K562 (cell line): ENCODE measurements around the gene ACAP3. TPM values are rescaled to one million over a fixed set of nuclear protein-coding genes. Genes with fewer than 3 reads are reported as not detected.

ENCODE experiments used
- ATAC-seq: fragments of 200-7000 bp; cut with Tn5 transposase; 3 replicates; pipeline ENCODE4 v1.9.1; 2020; ENCODE audit warnings: moderate library complexity
- BruUV-seq: library from RNA; stranded (reverse); fragments of 400-500 nt; replicated peaks from 2 replicates; lab custom pipeline; 2021; lab: Mats Ljungman, UMichigan
- CTCF ChIA-PET: fragments of 300-600 bp; formaldehyde crosslinking; extraction: SDS; loops from one replicate; lab custom pipeline; 2021; ENCODE audit warnings: low intra/inter-chr PET ratio; lab: Yijun Ruan, JAX
- POLR2A ChIA-PET: fragments of 300-600, 350-650 bp; sonication (Branson Sonifier 250); formaldehyde crosslinking; extraction: SDS; loops from one replicate; lab custom pipeline; 2021; ENCODE audit warnings: antibody characterized with exemption, inconsistent platforms; lab: Yijun Ruan, JAX
- DNase-seq, 4 experiments: peaks; one replicate each; pipeline versions ENCODE4 v3.0.0 to v3.0.0-alpha.2; 2011 to 2018; ENCODE audit warnings: low spot score in 3 of 4, mixed read lengths in 3 of 4; ENCODE audit errors: extremely low read depth in 1 of 4
- FAIRE-seq: peaks from 2 replicates; lab custom pipeline; 2011; peaks lifted over from hg19 to GRCh38; lab: Jason Lieb, UNC
- H2AFZ ChIP-seq: 2 replicates; pipeline ENCODE4 v1.6.0; 2011; ENCODE audit warnings: low read depth, low read length, control low read depth, inconsistent platforms
- H3K27ac ChIP-seq: fragments of 200-600 bp; 3 replicates; pipeline ENCODE4 v1.8.0; 2011; ENCODE audit warnings: low read depth, mild to moderate bottlenecking, control low read depth, inconsistent platforms, low read length, moderate library complexity, mixed read lengths; ENCODE audit errors: extremely low read depth
- H3K27me3 ChIP-seq, 2 experiments: fragments of 300-600 bp in 1 of 2; 2 replicates in 1 of 2; 3 replicates in 1 of 2; pipeline versions ENCODE4 v1.6.0 to v1.8.0; 2011; ENCODE audit warnings: inconsistent platforms in 2 of 2, low read length in 2 of 2, mild to moderate bottlenecking in 1 of 2, mixed read lengths in 1 of 2, moderate library complexity in 1 of 2; ENCODE audit not compliant: control insufficient read depth in 2 of 2, insufficient read depth in 2 of 2
- H3K36me3 ChIP-seq: fragments of 300-600 bp; 3 replicates; pipeline ENCODE4 v1.8.0; 2011; ENCODE audit warnings: mild to moderate bottlenecking, low read length, inconsistent platforms; ENCODE audit not compliant: control insufficient read depth, insufficient read depth
- H3K4me1 ChIP-seq, 2 experiments: fragments of 200-600 bp in 1 of 2; replicated peaks in 1 of 2; 2 replicates in 1 of 2; 3 replicates in 1 of 2; pipeline versions ENCODE4 v1.5.1 to v1.8.0; 2011; ENCODE audit warnings: inconsistent platforms in 2 of 2, low read length in 2 of 2, mild to moderate bottlenecking in 1 of 2, mixed read lengths in 1 of 2, moderate library complexity in 1 of 2; ENCODE audit not compliant: control insufficient read depth in 2 of 2, insufficient read depth in 2 of 2
- H3K4me2 ChIP-seq: 2 replicates; pipeline ENCODE4 v1.6.1; 2011; ENCODE audit warnings: low read length, control low read depth, inconsistent platforms, mixed read lengths; ENCODE audit not compliant: insufficient read depth
- H3K4me3 ChIP-seq: fragments of 200-600 bp; sonication (generic), shearing (Covaris generic); 2 replicates; pipeline ENCODE4 v1.5.1; 2016; ENCODE audit warnings: control low read depth, inconsistent platforms
- H3K79me2 ChIP-seq: fragments of 200-600 bp; 3 replicates; pipeline ENCODE4 v1.8.0; 2011; ENCODE audit warnings: low read length, inconsistent platforms; ENCODE audit not compliant: control insufficient read depth, insufficient read depth
- H3K9ac ChIP-seq, 2 experiments: 2 replicates each; pipeline versions ENCODE4 v1.6.0 to v1.6.1; 2011; ENCODE audit warnings: low read depth in 2 of 2, low read length in 2 of 2, control low read depth in 1 of 2, inconsistent platforms in 1 of 2, mild to moderate bottlenecking in 1 of 2, mixed read lengths in 1 of 2; ENCODE audit not compliant: insufficient read depth in 1 of 2
- H3K9me1 ChIP-seq: one replicate; pipeline ENCODE4 v1.6.0; 2011; ENCODE audit warnings: inconsistent platforms, mild to moderate bottlenecking, low read length, moderate library complexity; ENCODE audit not compliant: control insufficient read depth, insufficient read depth
- H3K9me3 ChIP-seq: replicated peaks from 2 replicates; pipeline ENCODE4 v1.5.1; 2011; ENCODE audit warnings: low read depth, low read length, inconsistent platforms; ENCODE audit not compliant: control insufficient read depth, insufficient read depth
- H4K20me1 ChIP-seq: replicated peaks from 2 replicates; pipeline ENCODE4 v1.6.1; 2011; ENCODE audit warnings: low read length, inconsistent platforms, mixed read lengths; ENCODE audit not compliant: control insufficient read depth, insufficient read depth
- BACH1 ChIP-seq: fragments of 200-800 bp; sonication (Bioruptor generic); IDR thresholded peaks from 2 replicates; pipeline ENCODE4 v1.6.1; 2016; ENCODE audit warnings: missing genetic modification characterization, missing compliant biosample characterization
- ILF3 ChIP-seq: fragments of 450-650 bp; IDR thresholded peaks from 2 replicates; pipeline ENCODE4 v1.6.1; 2018; ENCODE audit warnings: antibody characterized with exemption, mild to moderate bottlenecking, moderate library complexity, borderline replicate concordance
- POLR2G ChIP-seq: fragments of 200-400 bp; formaldehyde crosslinking; IDR thresholded peaks from 2 replicates; pipeline ENCODE4 v1.6.1; 2017; ENCODE audit warnings: low read depth, mild to moderate bottlenecking, antibody characterized with exemption, low read length, moderate library complexity
- RBM17 ChIP-seq: fragments of 200-400 bp; formaldehyde crosslinking; IDR thresholded peaks from 2 replicates; pipeline ENCODE4 v1.6.1; 2017; ENCODE audit warnings: low read depth, mild to moderate bottlenecking, low read length, borderline replicate concordance
- SAP30 ChIP-seq: fragments of 200-600 bp; sonication (generic); IDR thresholded peaks from 2 replicates; pipeline ENCODE4 v1.6.1; 2012; ENCODE audit warnings: borderline replicate concordance, low read depth, mild to moderate bottlenecking, moderate library complexity, low read length, control low read depth, inconsistent platforms; ENCODE audit not compliant: insufficient read depth, poor library complexity, severe bottlenecking
- SMARCE1 ChIP-seq: fragments of 450-650 bp; IDR thresholded peaks from 2 replicates; pipeline ENCODE4 v1.7.1; 2016; ENCODE audit warnings: mild to moderate bottlenecking
- TBL1XR1 ChIP-seq, 2 experiments: IDR thresholded peaks; 2 replicates each; pipeline ENCODE4 v1.6.1; 2012; ENCODE audit warnings: improper control_type of control experiment in 2 of 2, low read length in 2 of 2, mild to moderate bottlenecking in 1 of 2
- ZBTB1 ChIP-seq: sonication (generic); formaldehyde crosslinking; IDR thresholded peaks from 2 replicates; pipeline ENCODE4 v1.8.1; 2023; ENCODE audit warnings: missing genetic modification reagents, low read depth, mild to moderate bottlenecking, borderline replicate concordance
- ZFPM2 ChIP-seq: fragments of 250-450 bp; sonication (Bioruptor Pico); IDR thresholded peaks from 2 replicates; pipeline ENCODE4 v1.5.1; 2022; ENCODE audit warnings: mild to moderate bottlenecking
- ZNF75A ChIP-seq: fragments of 450-650 bp; formaldehyde crosslinking; IDR thresholded peaks from 2 replicates; pipeline ENCODE4 v1.4.0; 2020; ENCODE audit warnings: mild to moderate bottlenecking
- ZSCAN32 ChIP-seq: fragments of 450-650 bp; formaldehyde crosslinking; IDR thresholded peaks from 2 replicates; pipeline ENCODE4 v1.4.0; 2020; ENCODE audit warnings: mild to moderate bottlenecking, moderate library complexity
- WGBS: fragments of 100-300 bp; shearing (Covaris generic); methylation state at CpG from one replicate; pipeline ENCODE4 v1.1.6; 2016; ENCODE audit warnings: low coverage, mixed read lengths; ENCODE audit not compliant: insufficient coverage; ENCODE audit errors: missing lambda C conversion rate; 5-methylcytosine and 5-hydroxymethylcytosine counted together
- in situ Hi-C: fragments of 300-500 bp; cut with MboI; formaldehyde crosslinking; loops from 4 replicates; pipeline ENCODE4 v1.15.0; 2018; ENCODE audit warnings: inconsistent platforms, mixed read lengths
- intact Hi-C: fragments of 100-400 bp; cut with micrococcal nuclease; formaldehyde crosslinking; loops from 2 replicates; pipeline ENCODE4 v1.14.2; 2022
- polyA plus RNA-seq, 8 experiments: library from polyadenylated mRNA; depleted of rRNA in 4 of 8; stranded (reverse) in 5 of 8; unstranded in 3 of 8; fragments of >200 nt; fragmentation: Nextera tagmentation in 2 of 8; fragmentation: Illumina TruSeq in 1 of 8; extraction: Ambion mirVana in 2 of 8; extraction: Trizol in 1 of 8; gene quantifications; 2 replicates each; pipeline versions ENCODE4 v1.2.1 to v1.2.3, GENCODE V29; 2011 to 2014; ENCODE audit warnings: inconsistent platforms in 1 of 8, missing spikeins in 1 of 8
- total RNA-seq, 7 experiments: library from RNA; depleted of rRNA in 6 of 7; stranded (reverse); fragments of >200 nt in 6 of 7; fragmentation: Illumina TruSeq in 2 of 7; extraction: Trizol in 2 of 7; gene quantifications; 2 replicates each; pipeline versions ENCODE4 v1.2.1 to v1.2.3, GENCODE V29; 2011 to 2021; ENCODE audit warnings: low replicate concordance in 1 of 7
- TF ChIP-seq, protein P1 (sequence below): sonication (generic); formaldehyde crosslinking; IDR thresholded peaks from 2 replicates; pipeline ENCODE4 v1.8.1; 2023; ENCODE audit warnings: mild to moderate bottlenecking, missing genetic modification reagents
- TF ChIP-seq, protein P2 (sequence below), 2 experiments: fragments of 150-350 bp in 1 of 2; IDR thresholded peaks; 2 replicates each; pipeline ENCODE4 v1.6.1; 2012 to 2016; ENCODE audit warnings: low read depth in 2 of 2, low read length in 2 of 2, mild to moderate bottlenecking in 1 of 2, moderate library complexity in 1 of 2

The ACAP3 gene
- total and polyA plus RNA-seq, 9 of the 15 experiments (the other 6 are each of a cell fraction or from before 2014, with no cell fraction given), result 0.01 to 49.0 (median 12.0) TPM

DNA sequence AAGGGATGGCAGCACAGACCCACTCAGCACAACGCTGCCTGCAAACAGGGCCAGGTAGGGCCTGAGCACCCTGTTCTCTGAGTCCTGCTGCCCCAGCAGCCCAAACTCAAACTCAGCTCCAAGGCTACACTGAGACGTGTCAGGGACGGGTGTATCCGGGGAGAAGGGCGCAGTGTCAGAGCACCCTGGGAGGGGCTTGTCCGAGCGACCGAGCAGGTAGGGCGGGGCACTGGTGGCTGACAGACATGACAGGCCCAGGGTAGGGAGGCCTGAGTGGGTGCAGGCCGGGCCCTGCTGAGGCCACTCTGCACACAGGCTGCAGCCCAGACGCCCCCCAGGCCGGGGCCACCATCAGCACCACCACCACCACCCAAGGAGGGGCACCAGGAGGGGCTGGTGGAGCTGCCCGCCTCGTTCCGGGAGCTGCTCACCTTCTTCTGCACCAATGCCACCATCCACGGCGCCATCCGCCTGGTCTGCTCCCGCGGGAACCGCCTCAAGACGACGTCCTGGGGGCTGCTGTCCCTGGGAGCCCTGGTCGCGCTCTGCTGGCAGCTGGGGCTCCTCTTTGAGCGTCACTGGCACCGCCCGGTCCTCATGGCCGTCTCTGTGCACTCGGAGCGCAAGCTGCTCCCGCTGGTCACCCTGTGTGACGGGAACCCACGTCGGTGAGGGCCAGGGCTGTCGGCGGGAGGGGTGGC is 22.0 kb downstream of the ACAP3 start:
- no peaks in the 10 kb centered on the region for H3K79me2 ChIP-seq
- no peaks in the 10 kb centered on the region for H3K36me3 ChIP-seq
- no peak overlapping the region for H3K27ac ChIP-seq
- H3K9me3 ChIP-seq, result no peaks in the 10 kb centered on the region
- peaks cover 2 to 33% of the 10 kb centered on the region in 2 experiments; a peak in 3 of 5 replicates for H3K27me3 ChIP-seq
- H3K4me1 ChIP-seq, result peaks cover 0 to 71% of the 10 kb centered on the region in 2 experiments; a peak in 3 of 5 replicates
- H3K9me1 ChIP-seq, result peaks cover 3% of the 10 kb centered on the region
- no peak overlapping the region for H3K4me3 ChIP-seq
- peaks cover 10% of the 10 kb centered on the region; the same call in 1 of the 2 replicates for H4K20me1 ChIP-seq
- peak in 2 of 4 experiments; percentile 59 to 65 for DNase-seq
- no peak overlapping the region for H2AFZ ChIP-seq
- in situ Hi-C loops, result no loop called here
- POLR2A ChIA-PET, result interaction anchor here (0.6 to 2.3 kb wide), 3 partner anchors 10 to 127 kb away, joined by 3 to 6 read pairs (median 4); partner anchors contain the start of gene UBE2J2
- no peak for FAIRE-seq
- peak overlapping the region in 1 of 2 experiments; percentile 68; a peak in 2 of 4 replicates for H3K9ac ChIP-seq
- intact Hi-C loops, result no loop called here
- CTCF ChIA-PET, result no interaction called here
- 39% methylated on average over 31 of the region's 37 CpGs for WGBS
- peak; percentile 56 for ATAC-seq
- no TSS peak for BruUV-seq
- H3K4me2 ChIP-seq, result no peak overlapping the region
- no peak for TF ChIP-seq ZBTB1 (CRISPR knock-in tag)
- no peak for TF ChIP-seq BACH1 (tag)
- no peak for TF ChIP-seq ZSCAN32 (CRISPR knock-in tag)
- no peak for TF ChIP-seq SAP30
- TF ChIP-seq, protein P1, sequence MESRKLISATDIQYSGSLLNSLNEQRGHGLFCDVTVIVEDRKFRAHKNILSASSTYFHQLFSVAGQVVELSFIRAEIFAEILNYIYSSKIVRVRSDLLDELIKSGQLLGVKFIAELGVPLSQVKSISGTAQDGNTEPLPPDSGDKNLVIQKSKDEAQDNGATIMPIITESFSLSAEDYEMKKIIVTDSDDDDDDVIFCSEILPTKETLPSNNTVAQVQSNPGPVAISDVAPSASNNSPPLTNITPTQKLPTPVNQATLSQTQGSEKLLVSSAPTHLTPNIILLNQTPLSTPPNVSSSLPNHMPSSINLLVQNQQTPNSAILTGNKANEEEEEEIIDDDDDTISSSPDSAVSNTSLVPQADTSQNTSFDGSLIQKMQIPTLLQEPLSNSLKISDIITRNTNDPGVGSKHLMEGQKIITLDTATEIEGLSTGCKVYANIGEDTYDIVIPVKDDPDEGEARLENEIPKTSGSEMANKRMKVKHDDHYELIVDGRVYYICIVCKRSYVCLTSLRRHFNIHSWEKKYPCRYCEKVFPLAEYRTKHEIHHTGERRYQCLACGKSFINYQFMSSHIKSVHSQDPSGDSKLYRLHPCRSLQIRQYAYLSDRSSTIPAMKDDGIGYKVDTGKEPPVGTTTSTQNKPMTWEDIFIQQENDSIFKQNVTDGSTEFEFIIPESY (CRISPR knock-in tag), result peak; percentile 45; the same call in 1 of the 2 replicates
- no peak for TF ChIP-seq ZNF75A (CRISPR knock-in tag)
- no peak for TF ChIP-seq RBM17
- TF ChIP-seq POLR2G, result peak; percentile 47; the same call in 1 of the 2 replicates
- TF ChIP-seq ZFPM2 (CRISPR knock-in tag), result no peak
- TF ChIP-seq, protein P2, sequence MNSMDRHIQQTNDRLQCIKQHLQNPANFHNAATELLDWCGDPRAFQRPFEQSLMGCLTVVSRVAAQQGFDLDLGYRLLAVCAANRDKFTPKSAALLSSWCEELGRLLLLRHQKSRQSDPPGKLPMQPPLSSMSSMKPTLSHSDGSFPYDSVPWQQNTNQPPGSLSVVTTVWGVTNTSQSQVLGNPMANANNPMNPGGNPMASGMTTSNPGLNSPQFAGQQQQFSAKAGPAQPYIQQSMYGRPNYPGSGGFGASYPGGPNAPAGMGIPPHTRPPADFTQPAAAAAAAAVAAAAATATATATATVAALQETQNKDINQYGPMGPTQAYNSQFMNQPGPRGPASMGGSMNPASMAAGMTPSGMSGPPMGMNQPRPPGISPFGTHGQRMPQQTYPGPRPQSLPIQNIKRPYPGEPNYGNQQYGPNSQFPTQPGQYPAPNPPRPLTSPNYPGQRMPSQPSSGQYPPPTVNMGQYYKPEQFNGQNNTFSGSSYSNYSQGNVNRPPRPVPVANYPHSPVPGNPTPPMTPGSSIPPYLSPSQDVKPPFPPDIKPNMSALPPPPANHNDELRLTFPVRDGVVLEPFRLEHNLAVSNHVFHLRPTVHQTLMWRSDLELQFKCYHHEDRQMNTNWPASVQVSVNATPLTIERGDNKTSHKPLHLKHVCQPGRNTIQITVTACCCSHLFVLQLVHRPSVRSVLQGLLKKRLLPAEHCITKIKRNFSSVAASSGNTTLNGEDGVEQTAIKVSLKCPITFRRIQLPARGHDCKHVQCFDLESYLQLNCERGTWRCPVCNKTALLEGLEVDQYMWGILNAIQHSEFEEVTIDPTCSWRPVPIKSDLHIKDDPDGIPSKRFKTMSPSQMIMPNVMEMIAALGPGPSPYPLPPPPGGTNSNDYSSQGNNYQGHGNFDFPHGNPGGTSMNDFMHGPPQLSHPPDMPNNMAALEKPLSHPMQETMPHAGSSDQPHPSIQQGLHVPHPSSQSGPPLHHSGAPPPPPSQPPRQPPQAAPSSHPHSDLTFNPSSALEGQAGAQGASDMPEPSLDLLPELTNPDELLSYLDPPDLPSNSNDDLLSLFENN (IDR thresholded peaks at IDR 0.05; ENCODE audit: low read depth in 2 of 2, low read length in 2 of 2), result no peak
- TF ChIP-seq ILF3, result no peak
- TF ChIP-seq TBL1XR1 (IDR thresholded peaks at IDR 0.05; ENCODE audit: low read length in 2 of 2), result no peak
- TF ChIP-seq SMARCE1, result no peak
